ENCODE measurements around the gene PLB1. TPM values are rescaled to one million over a fixed set of nuclear protein-coding genes. Genes with fewer than 3 reads are reported as not detected.

PLB1 gene
- total and polyA plus RNA-seq, 3 experiments from 2014 or later = 0.16 to 0.39 (median 0.35) TPM

DNA sequence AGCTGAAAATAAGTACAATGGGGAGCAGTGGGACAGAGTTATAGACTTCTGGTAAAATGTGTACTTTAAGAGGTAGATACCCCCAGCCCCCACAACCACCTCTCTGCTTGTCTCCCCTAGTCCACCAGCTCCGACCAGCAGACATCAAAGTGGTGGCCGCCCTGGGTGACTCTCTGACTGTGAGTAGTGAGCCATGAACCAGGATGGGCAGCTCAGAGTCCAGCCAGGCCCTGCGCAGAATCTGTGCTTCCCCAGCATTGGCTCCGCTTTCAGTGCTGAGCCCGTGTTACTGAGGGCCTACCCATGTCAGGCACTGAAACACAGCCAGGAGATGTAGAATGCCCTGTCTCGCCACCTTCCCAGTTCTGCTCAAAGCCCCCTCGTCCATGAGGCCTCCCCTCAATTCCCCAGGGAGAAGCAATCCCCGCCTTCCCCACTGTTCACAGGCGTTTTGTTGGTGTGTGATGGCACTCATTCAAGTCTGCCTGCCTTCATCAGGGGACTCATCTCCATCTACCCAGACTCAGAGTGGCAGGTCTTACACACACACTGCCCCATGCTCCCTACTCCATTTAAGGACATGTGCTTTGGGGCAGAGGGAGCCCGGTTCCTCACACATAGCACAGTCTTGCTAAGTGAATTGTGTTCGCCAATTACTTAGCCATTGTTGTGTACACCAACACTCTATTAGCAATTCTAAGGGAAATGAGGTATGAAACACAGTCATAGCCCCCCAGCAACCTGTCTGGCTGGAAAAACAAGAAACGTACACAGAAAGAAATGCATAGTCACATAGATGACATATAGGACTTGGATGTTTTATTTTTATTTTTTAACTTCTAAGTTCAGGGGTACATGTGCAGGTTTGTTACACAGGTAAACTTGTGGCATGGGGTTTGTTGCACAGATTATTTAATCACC is 122.6 kb downstream of the PLB1 start:
- Histone ChIP-seq H3K36me3 (ENCODE audit: insufficient read depth, low read length) (no peaks in the 10 kb centered on the region), H3K27ac (ENCODE audit: low read depth, low read length) (no peak overlapping the region), H3K9me3 (ENCODE audit: low read length) (no peaks in the 10 kb centered on the region), H3K27me3 (ENCODE audit: insufficient read depth, low read length, poor library complexity, severe bottlenecking) (no peaks in the 10 kb centered on the region), H3K4me3 (ENCODE audit: low read length) (no peak overlapping the region), H3K4me1 (ENCODE audit: insufficient read depth, low read length) (peaks cover 98% of the 10 kb centered on the region)
- H3K4me1 Mint-ChIP-seq = peaks cover 52 to 70% (median 54%) of the 10 kb centered on the region in 3 donors
- H3K27me3 Mint-ChIP-seq = no peaks in the 10 kb centered on the region
- POLR2A ChIA-PET = no interaction called here
- H3K27ac Mint-ChIP-seq = peak overlapping the region in 7 of 8 donors; percentile 96 to 100 (median 99)
- H3K4me3 Mint-ChIP-seq = no peak overlapping the region
- H3K9me3 Mint-ChIP-seq = no peaks in the 10 kb centered on the region
- CTCF ChIA-PET = interaction anchor here (2.0 to 6.7 kb wide), 2 partner anchors 24 kb away, joined by 13 to 50 read pairs; no protein-coding TSS in a partner anchor
- no peaks in the 10 kb centered on the region for H3K36me3 Mint-ChIP-seq
- peak in 1 of 5 donors; percentile 24 for DNase-seq

DNA sequence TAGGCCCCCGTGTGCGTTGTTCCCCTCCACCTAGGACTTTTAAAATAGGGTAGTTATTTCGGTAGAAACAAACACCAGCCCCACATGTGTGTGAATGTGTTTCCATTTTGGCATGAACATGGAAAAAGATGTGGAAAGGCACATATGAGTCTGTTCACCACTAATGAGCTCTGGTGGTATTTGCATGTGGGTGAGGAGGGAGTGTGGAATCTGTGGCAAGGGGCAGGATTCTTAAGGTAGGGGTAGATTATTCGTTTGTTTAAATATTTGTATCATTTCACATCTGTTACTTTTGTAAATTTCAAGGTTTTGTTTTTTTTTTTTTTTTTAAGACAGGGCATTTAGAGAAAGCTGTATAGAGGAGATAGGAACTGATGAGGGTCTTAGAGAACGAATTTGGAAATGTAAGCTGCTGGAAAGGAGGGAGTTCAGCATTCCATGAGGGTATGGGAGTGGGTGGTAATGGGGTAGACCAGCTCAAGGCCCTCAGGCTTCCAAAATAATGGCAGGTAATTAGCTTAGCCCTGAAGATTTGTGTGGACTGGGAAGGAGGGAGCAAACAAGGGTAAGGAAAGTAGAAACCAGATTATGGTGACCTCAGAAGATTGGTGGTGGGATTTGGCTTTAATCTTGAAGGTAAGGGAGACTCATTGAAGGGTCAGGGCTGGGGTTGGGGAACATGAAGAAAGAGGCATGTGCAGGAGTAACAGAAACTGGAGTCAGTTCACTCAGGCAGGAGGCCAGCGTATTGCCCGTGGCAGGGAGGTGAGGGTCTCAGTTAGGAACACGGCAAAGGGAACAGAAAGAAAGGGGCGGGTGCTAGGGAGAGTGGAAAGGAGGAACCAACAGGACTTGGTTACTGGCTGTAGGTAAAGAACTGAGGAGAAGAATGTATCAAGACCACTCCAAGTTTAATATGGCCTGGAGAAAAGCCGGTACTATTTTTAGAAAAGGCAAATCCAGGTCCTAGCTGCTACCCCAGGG is 123.6 kb downstream of the PLB1 start:
- Mint-ChIP-seq H3K9me3 (no peaks in the 10 kb centered on the region), H3K36me3 (peaks cover 0 to 2% (median 0%) of the 10 kb centered on the region in 3 donors), H3K4me1 (peaks cover 60 to 80% (median 65%) of the 10 kb centered on the region in 3 donors), H3K27me3 (no peaks in the 10 kb centered on the region), H3K27ac (peak overlapping the region; percentile 96 to 100 (median 99)), H3K4me3 (peak overlapping the region in 5 of 7 donors; percentile 11 to 73 (median 70))
- no peaks in the 10 kb centered on the region for H3K36me3 ChIP-seq (ENCODE audit: insufficient read depth, low read length)
- peak in 1 of 5 donors; percentile 33 for DNase-seq
- no peak overlapping the region for H3K4me3 ChIP-seq (ENCODE audit: low read length)
- no peaks in the 10 kb centered on the region for H3K27me3 ChIP-seq (ENCODE audit: insufficient read depth, low read length, poor library complexity, severe bottlenecking)
- POLR2A ChIA-PET = no interaction called here
- H3K9me3 ChIP-seq (ENCODE audit: low read length) = no peaks in the 10 kb centered on the region
- H3K27ac ChIP-seq (ENCODE audit: low read depth, low read length) = no peak overlapping the region
- CTCF ChIA-PET = interaction anchor here (4.7 to 6.7 kb wide), 2 partner anchors 25 to 132 kb away, joined by 16 to 50 read pairs; partner anchors contain the start of gene PPP1CB
- peaks cover 98% of the 10 kb centered on the region for H3K4me1 ChIP-seq (ENCODE audit: insufficient read depth, low read length)

DNA sequence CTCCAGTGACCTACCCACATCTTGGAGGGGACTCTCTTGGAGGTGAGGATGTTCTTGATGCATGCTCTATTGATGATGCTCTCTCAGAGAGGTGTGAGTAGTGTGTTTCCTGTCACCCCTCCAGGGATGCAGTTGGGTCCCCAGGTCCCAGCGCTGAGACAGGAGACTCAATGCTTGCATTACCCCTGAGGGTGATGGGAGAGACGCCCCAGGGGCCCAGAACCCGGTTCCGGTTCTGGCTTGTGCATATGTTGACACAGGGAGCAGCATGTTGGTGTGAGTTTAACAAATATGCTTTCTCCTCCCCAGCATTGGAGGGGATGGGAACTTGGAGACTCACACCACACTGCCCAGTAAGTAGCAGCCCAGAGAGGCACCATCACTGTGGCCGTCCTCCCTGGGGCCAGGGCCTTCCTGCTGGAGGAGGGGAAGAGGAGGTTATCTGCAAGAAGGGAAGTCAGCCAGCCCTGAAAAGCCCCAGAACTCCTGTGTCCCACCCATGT is 124.5 kb downstream of the PLB1 start:
- Histone ChIP-seq H3K9me3 (ENCODE audit: low read length) (no peaks in the 10 kb centered on the region), H3K27me3 (ENCODE audit: insufficient read depth, low read length, poor library complexity, severe bottlenecking) (no peaks in the 10 kb centered on the region), H3K36me3 (ENCODE audit: insufficient read depth, low read length) (no peaks in the 10 kb centered on the region), H3K4me1 (ENCODE audit: insufficient read depth, low read length) (peaks cover 98% of the 10 kb centered on the region), H3K27ac (ENCODE audit: low read depth, low read length) (peak overlapping the region; percentile 95), H3K4me3 (ENCODE audit: low read length) (peak overlapping the region; percentile 53)
- H3K4me3 Mint-ChIP-seq = peak overlapping the region in 6 of 7 donors; percentile 46 to 75 (median 72)
- H3K4me1 Mint-ChIP-seq = peaks cover 68 to 89% (median 73%) of the 10 kb centered on the region in 3 donors
- H3K27me3 Mint-ChIP-seq = no peaks in the 10 kb centered on the region
- DNase-seq = peak in 3 of 5 donors; percentile 37 to 46 (median 42)
- ChIA-PET CTCF (interaction anchor here (4.7 to 6.7 kb wide), 2 partner anchors 26 to 131 kb away, joined by 16 to 50 read pairs; partner anchors contain the start of gene PPP1CB), POLR2A (interaction anchor here (1.4 kb wide), 1 partner anchor 26 kb away, joined by 4 read pairs; no protein-coding TSS in a partner anchor)
- H3K27ac Mint-ChIP-seq = peak overlapping the region; percentile 96 to 100 (median 99)
- peaks cover 0 to 4% (median 2%) of the 10 kb centered on the region in 3 donors for H3K36me3 Mint-ChIP-seq
- H3K9me3 Mint-ChIP-seq = peaks cover 0 to 3% (median 0%) of the 10 kb centered on the region in 5 donors

DNA sequence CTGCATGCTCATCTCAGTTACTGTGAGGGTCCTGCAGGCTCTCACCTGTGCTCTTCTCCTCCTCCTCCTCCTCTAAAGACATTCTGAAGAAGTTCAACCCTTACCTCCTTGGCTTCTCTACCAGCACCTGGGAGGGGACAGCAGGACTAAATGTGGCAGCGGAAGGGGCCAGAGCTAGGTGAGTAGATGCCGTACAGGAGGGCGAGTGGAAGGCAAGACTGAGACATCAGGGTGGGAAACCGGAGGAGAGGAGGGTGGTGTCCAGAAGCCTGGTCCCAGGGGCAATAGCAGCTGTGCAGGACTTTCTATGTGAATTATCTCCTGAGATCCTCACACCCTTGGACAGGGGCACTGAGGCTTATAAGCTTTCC is 124.9 kb downstream of the PLB1 start:
- H3K27me3 Mint-ChIP-seq = no peaks in the 10 kb centered on the region
- Histone ChIP-seq H3K4me3 (ENCODE audit: low read length) (peak overlapping the region; percentile 53), H3K27ac (ENCODE audit: low read depth, low read length) (peak overlapping the region; percentile 95), H3K4me1 (ENCODE audit: insufficient read depth, low read length) (peaks cover 98% of the 10 kb centered on the region), H3K36me3 (ENCODE audit: insufficient read depth, low read length) (no peaks in the 10 kb centered on the region), H3K9me3 (ENCODE audit: low read length) (no peaks in the 10 kb centered on the region), H3K27me3 (ENCODE audit: insufficient read depth, low read length, poor library complexity, severe bottlenecking) (no peaks in the 10 kb centered on the region)
- DNase-seq = no peak
- peaks cover 0 to 4% (median 2%) of the 10 kb centered on the region in 3 donors for H3K36me3 Mint-ChIP-seq
- H3K4me1 Mint-ChIP-seq = peaks cover 73 to 93% (median 77%) of the 10 kb centered on the region in 3 donors
- peak overlapping the region; percentile 96 to 100 (median 99) for H3K27ac Mint-ChIP-seq
- peaks cover 0 to 3% (median 0%) of the 10 kb centered on the region in 5 donors for H3K9me3 Mint-ChIP-seq
- POLR2A ChIA-PET = interaction anchor here (1.4 kb wide), 1 partner anchor 26 kb away, joined by 4 read pairs; no protein-coding TSS in a partner anchor
- H3K4me3 Mint-ChIP-seq = peak overlapping the region in 6 of 7 donors; percentile 68 to 90 (median 73)
- CTCF ChIA-PET = interaction anchor here (4.7 to 6.7 kb wide), 2 partner anchors 27 to 131 kb away, joined by 16 to 50 read pairs; partner anchors contain the start of gene PPP1CB

DNA sequence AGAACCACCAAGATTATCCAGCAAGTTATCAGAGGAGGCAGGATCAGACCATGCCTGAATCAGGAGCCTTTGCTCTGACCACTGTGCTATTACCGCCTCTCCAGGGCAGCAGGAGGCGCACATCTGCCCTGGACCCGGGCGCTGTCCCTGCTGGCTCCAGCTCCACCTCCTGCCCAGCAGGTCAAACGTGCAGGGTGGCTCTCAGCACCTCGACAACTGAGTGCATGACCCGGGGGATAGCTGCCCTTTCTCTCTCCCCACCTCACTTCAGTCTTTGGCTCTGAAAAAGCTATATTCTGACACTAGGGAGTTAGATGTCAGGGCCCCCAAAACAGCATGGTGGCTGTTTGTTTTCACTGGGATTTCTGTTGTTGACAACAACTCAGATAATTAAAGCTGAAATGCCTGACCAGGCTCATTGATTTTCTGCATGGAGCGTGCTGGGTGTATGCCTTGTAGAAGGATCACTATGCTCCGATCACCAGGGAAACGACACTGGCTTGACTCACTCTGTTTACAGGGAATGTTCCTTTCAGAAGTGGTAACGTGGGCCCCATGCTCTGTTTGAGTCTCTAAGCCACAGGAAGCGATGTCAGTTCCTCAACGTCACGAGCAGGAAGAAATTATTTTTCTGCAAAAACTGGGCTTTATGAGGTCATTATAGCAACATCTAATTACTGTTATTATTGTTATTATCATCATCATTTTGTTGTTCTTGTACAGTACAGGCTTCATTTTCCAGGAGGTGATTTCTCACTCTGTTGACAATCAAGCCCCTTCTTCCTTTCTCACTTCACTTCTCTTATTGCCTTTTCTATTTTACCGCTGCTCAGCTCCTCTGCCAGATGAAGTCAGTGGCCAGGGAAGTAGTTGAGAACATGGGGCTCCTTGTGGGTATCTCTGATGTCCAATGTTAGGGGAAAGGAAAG is 125.6 kb downstream of the PLB1 start:
- no peaks in the 10 kb centered on the region for H3K9me3 ChIP-seq (ENCODE audit: low read length)
- Mint-ChIP-seq H3K36me3 (peaks cover 0 to 4% (median 2%) of the 10 kb centered on the region in 3 donors), H3K4me3 (peak overlapping the region; percentile 25 to 90 (median 73)), H3K27me3 (no peaks in the 10 kb centered on the region), H3K27ac (peak overlapping the region; percentile 96 to 100 (median 99)), H3K4me1 (peaks cover 73 to 95% (median 77%) of the 10 kb centered on the region in 3 donors), H3K9me3 (peaks cover 0 to 3% (median 0%) of the 10 kb centered on the region in 5 donors)
- no peaks in the 10 kb centered on the region for H3K36me3 ChIP-seq (ENCODE audit: insufficient read depth, low read length)
- CTCF ChIA-PET = interaction anchor here (4.7 to 6.7 kb wide), 2 partner anchors 27 to 130 kb away, joined by 16 to 50 read pairs; partner anchors contain the start of gene PPP1CB
- H3K27ac ChIP-seq (ENCODE audit: low read depth, low read length) = peak overlapping the region; percentile 95
- H3K4me1 ChIP-seq (ENCODE audit: insufficient read depth, low read length) = peaks cover 92% of the 10 kb centered on the region
- POLR2A ChIA-PET = interaction anchor here (0.6 to 1.4 kb wide), 2 partner anchors 27 to 82 kb away, joined by 3 to 4 read pairs; no protein-coding TSS in a partner anchor
- H3K27me3 ChIP-seq (ENCODE audit: insufficient read depth, low read length, poor library complexity, severe bottlenecking) = no peaks in the 10 kb centered on the region
- DNase-seq = peak; percentile 59 to 93 (median 90)
- H3K4me3 ChIP-seq (ENCODE audit: low read length) = peak overlapping the region; percentile 53

DNA sequence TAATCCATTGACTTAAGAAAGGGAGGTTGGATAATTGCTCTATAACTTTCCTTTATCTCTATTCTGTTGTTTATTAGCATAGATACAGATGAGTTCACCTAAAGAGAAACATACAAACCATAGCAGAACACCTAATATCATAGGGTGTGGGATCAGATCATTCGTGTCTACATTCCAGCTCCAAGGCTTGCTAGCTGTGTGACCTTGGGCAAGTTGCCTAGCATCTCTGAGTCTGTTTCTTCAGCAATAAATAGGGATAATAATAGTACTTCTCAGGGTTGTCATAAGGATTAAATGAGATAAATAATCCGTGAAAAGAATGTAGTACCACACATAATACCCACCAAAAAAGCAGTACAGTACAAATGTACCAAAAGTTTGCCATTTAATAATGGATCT is 126.2 kb downstream of the PLB1 start:
- Mint-ChIP-seq H3K9me3 (peaks cover 0 to 3% (median 0%) of the 10 kb centered on the region in 5 donors), H3K4me3 (peak overlapping the region; percentile 25 to 90 (median 73)), H3K36me3 (peaks cover 0 to 4% (median 2%) of the 10 kb centered on the region in 3 donors), H3K4me1 (peaks cover 71 to 93% (median 77%) of the 10 kb centered on the region in 3 donors), H3K27ac (peak overlapping the region; percentile 96 to 100 (median 99)), H3K27me3 (no peaks in the 10 kb centered on the region)
- Histone ChIP-seq H3K36me3 (ENCODE audit: insufficient read depth, low read length) (no peaks in the 10 kb centered on the region), H3K27me3 (ENCODE audit: insufficient read depth, low read length, poor library complexity, severe bottlenecking) (no peaks in the 10 kb centered on the region), H3K4me3 (ENCODE audit: low read length) (peak overlapping the region; percentile 40), H3K4me1 (ENCODE audit: insufficient read depth, low read length) (peaks cover 87% of the 10 kb centered on the region), H3K27ac (ENCODE audit: low read depth, low read length) (peak overlapping the region; percentile 95), H3K9me3 (ENCODE audit: low read length) (no peaks in the 10 kb centered on the region)
- no peak for DNase-seq
- POLR2A ChIA-PET = no interaction called here
- CTCF ChIA-PET = interaction anchor here (4.7 to 6.7 kb wide), 2 partner anchors 28 to 130 kb away, joined by 16 to 50 read pairs; partner anchors contain the start of gene PPP1CB
